Activated CD8-positive, alpha-beta memory T cell treated with anti-CD3 and anti-CD28 coated beads, Interleukin-2, amount 10 ng/mL, durations not matched to agents 7 days and 5 days (primary cell): ENCODE results near the gene ITFG1. TPM values are rescaled to one million over a fixed set of nuclear protein-coding genes. Genes with fewer than 3 reads are reported as not detected.
"Not testable (repeated sequence)": the region's sequence is repeated elsewhere in the genome, so short reads cannot be mapped to it uniquely, and the experiment has no call there.

ENCODE experiments used
- ATAC-seq: fragments of 150-1000 bp; cut with Tn5 transposase; one replicate; pipeline ENCODE4 v1.10.0; 2021; ENCODE audit warnings: moderate library complexity
- CTCF ChIA-PET: fragments of 350-600 bp; sonication (Branson Sonifier 250); formaldehyde crosslinking; loops from one replicate; lab custom pipeline; 2021; ENCODE audit warnings: antibody characterized with exemption; lab: Charles Lee
- DNase-seq: peaks from one replicate; pipeline ENCODE4 v3.0.0-alpha.2; 2020
- H3K27ac Mint-ChIP-seq: one replicate; pipeline ENCODE4 v1.8.0; 2021; ENCODE audit warnings: mild to moderate bottlenecking, mixed read lengths
- H3K27me3 Mint-ChIP-seq: one replicate; pipeline ENCODE4 v1.8.0; 2021; ENCODE audit warnings: mixed read lengths
- H3K36me3 Mint-ChIP-seq: one replicate; pipeline ENCODE4 v1.8.0; 2021; ENCODE audit warnings: mild to moderate bottlenecking, mixed read lengths
- H3K4me1 Mint-ChIP-seq: one replicate; pipeline ENCODE4 v1.8.0; 2021; ENCODE audit warnings: mixed read lengths
- H3K4me3 Mint-ChIP-seq: one replicate; pipeline ENCODE4 v1.8.0; 2021; ENCODE audit warnings: mild to moderate bottlenecking, moderate library complexity, mixed read lengths
- H3K9me3 Mint-ChIP-seq: one replicate; pipeline ENCODE4 v1.8.0; 2022; ENCODE audit warnings: low read depth, mixed read lengths
- total RNA-seq, 2 experiments: library from RNA; stranded (reverse); gene quantifications; one replicate each; pipeline ENCODE4 v1.2.3, GENCODE V29; 2021

Gene ITFG1
- total RNA-seq, 2 experiments from 2014 or later, result 22.1 to 25.4 TPM

DNA sequence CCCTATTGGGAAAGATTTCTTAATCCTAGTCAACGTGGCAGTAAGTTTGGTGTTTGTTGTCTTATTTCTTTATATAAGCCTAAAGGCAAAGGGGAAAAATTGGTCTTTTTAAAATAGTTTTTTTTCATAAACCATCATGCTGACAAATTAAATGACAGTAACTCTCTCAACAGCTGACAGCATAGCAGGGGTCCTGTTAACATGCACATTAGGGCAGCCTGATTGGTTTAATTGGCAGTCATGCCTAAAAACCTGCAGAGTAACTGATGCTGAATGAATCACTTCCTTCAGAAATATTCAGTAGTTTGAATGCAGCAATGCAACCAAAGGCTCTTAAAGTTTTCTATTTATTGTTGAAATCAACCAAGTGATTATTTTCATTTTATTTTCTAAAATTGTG is 85.4 kb downstream of the ITFG1 start:
- Mint-ChIP-seq H3K27me3 (no peaks in the 10 kb centered on the region), H3K4me3 (no peak overlapping the region), H3K27ac (no peak overlapping the region), H3K4me1 (peaks cover 8% of the 10 kb centered on the region), H3K9me3 (peaks cover 3% of the 10 kb centered on the region), H3K36me3 (peaks cover 27% of the 10 kb centered on the region)
- CTCF ChIA-PET, result no interaction called here
- DNase-seq (no peak), ATAC-seq (no peak)

DNA sequence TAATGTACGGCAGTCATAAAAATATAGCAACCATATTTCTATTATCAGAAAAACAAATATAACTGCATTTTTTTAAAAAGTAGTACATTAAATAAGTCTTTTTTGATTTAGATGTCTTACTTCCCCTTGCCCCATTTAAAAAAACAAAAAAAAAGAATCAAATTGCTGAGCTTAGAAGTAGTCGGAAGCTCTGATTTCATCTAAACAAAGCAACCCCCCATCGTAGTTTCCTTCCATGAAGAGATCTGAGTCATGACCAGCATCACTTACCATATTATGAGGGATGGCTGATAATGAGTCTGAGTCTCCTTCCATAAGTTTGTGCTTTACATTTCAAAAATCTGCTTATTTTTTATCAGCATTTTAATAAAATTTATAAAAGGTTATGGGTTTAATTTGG is 86.2 kb downstream of the ITFG1 start:
- DNase-seq (no peak), ATAC-seq (no peak)
- Mint-ChIP-seq H3K4me1 (peaks cover 8% of the 10 kb centered on the region), H3K9me3 (peaks cover 5% of the 10 kb centered on the region), H3K4me3 (no peak overlapping the region), H3K36me3 (peaks cover 29% of the 10 kb centered on the region), H3K27me3 (no peaks in the 10 kb centered on the region), H3K27ac (no peak overlapping the region)
- CTCF ChIA-PET, result no interaction called here

- Mint-ChIP-seq H3K27ac (no peak overlapping the region), H3K9me3 (peaks cover 5% of the 10 kb centered on the region), H3K4me1 (peaks cover 8% of the 10 kb centered on the region), H3K4me3 (no peak overlapping the region), H3K36me3 (peaks cover 29% of the 10 kb centered on the region), H3K27me3 (no peaks in the 10 kb centered on the region)
- ATAC-seq (no peak), DNase-seq (no peak)
- CTCF ChIA-PET, result no interaction called here
These were observed 89.4 kb downstream of the ITFG1 start for GRCh38 chr16:47371271-47372014.

GRCh38 chr16:47370536-47370935 is 90.3 kb downstream of the ITFG1 start:
- Mint-ChIP-seq H3K27me3 (no peaks in the 10 kb centered on the region), H3K4me3 (no peak overlapping the region), H3K9me3 (peaks cover 5% of the 10 kb centered on the region), H3K27ac (no peak overlapping the region), H3K4me1 (peaks cover 8% of the 10 kb centered on the region), H3K36me3 (peaks cover 31% of the 10 kb centered on the region)
- no peak for DNase-seq
- CTCF ChIA-PET, result no interaction called here
- ATAC-seq, result no peak

- Mint-ChIP-seq H3K4me1 (peaks cover 3% of the 10 kb centered on the region), H3K36me3 (peaks cover 13% of the 10 kb centered on the region), H3K4me3 (no peak overlapping the region), H3K27me3 (no peaks in the 10 kb centered on the region), H3K9me3 (peaks cover 5% of the 10 kb centered on the region), H3K27ac (no peak overlapping the region)
- ATAC-seq (no peak), DNase-seq (no peak)
- CTCF ChIA-PET, result no interaction called here
These were observed 94.6 kb downstream of the ITFG1 start for GRCh38 chr16:47366228-47366627.

GRCh38 chr16:47363761-47364160 is 97.1 kb downstream of the ITFG1 start:
- peaks cover 2% of the 10 kb centered on the region for H3K4me1 Mint-ChIP-seq
- no peak overlapping the region for H3K4me3 Mint-ChIP-seq
- H3K27ac Mint-ChIP-seq, result no peak overlapping the region
- ATAC-seq, result no peak
- CTCF ChIA-PET, result no interaction called here
- no peaks in the 10 kb centered on the region for H3K9me3 Mint-ChIP-seq
- no peaks in the 10 kb centered on the region for H3K27me3 Mint-ChIP-seq
- H3K36me3 Mint-ChIP-seq, result peaks cover 6% of the 10 kb centered on the region
- DNase-seq, result no peak

DNA sequence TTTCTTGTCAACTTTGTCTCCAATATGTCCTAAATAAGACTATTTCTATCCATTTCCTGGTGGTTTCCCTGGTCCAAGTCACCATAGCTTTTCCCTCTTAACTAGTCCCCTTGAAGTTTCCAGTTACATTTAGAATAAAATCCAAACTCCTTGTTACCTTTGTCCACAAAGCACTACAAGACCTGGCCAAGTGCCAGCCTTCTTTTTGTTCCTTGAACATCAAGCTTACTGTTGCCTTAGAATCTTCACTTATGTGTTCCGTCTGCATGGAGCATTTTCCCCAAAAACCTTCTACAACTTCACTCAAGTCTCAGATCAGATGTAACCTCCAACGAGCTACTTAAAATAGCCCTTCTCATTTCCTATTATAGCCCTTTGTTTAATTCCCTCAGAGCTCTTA is 101.4 kb downstream of the ITFG1 start:
- peaks cover 2% of the 10 kb centered on the region for H3K4me1 Mint-ChIP-seq

DNA sequence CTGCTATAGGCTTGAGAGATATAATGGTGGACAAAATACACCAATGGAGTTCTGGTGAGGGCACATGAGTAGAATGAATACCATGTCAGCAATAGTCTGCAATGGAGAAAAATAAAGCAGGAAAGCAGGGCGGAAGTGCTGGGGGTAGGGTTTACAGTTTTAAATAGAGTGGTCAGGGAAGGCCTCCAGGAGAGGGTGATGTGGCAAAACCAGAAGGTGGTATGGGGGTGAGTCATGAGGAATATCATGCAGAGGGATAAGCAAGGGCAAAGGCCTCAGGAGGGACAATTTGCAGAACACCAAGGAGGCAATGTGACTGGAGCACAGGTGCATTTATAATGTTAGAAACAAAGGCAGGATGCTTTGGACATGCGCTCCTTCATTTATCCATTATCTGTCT is 102.0 kb downstream of the ITFG1 start:
- no peak for ATAC-seq
- peaks cover 5% of the 10 kb centered on the region for H3K36me3 Mint-ChIP-seq
- H3K4me1 Mint-ChIP-seq, result peaks cover 2% of the 10 kb centered on the region
- CTCF ChIA-PET, result interaction anchor here (0.6 kb wide), 1 partner anchor 158 kb away, joined by 3 read pairs; no protein-coding TSS in a partner anchor
- no peak overlapping the region for H3K27ac Mint-ChIP-seq
- no peak overlapping the region for H3K4me3 Mint-ChIP-seq
- H3K27me3 Mint-ChIP-seq, result no peaks in the 10 kb centered on the region
- no peak for DNase-seq
- no peaks in the 10 kb centered on the region for H3K9me3 Mint-ChIP-seq

More for the DNA sequence above, 101.4 kb downstream of the ITFG1 start:
- Mint-ChIP-seq H3K9me3 (no peaks in the 10 kb centered on the region), H3K4me3 (no peak overlapping the region), H3K36me3 (peaks cover 6% of the 10 kb centered on the region), H3K27me3 (no peaks in the 10 kb centered on the region), H3K27ac (no peak overlapping the region)
- DNase-seq (no peak), ATAC-seq (no peak)
- CTCF ChIA-PET, result no interaction called here

- H3K4me1 Mint-ChIP-seq, DNase-seq, H3K27ac Mint-ChIP-seq, H3K4me3 Mint-ChIP-seq, H3K27me3 Mint-ChIP-seq, ATAC-seq, CTCF ChIA-PET: not testable (repeated sequence)
- Mint-ChIP-seq H3K9me3 (peaks cover 19% of the 10 kb centered on the region), H3K36me3 (peaks cover 35% of the 10 kb centered on the region)
These were observed 111.8 kb downstream of the ITFG1 start for GRCh38 chr16:47349029-47349428.

GRCh38 chr16:47347021-47347696 is 113.7 kb downstream of the ITFG1 start:
- peaks cover 19% of the 10 kb centered on the region for H3K9me3 Mint-ChIP-seq
- H3K4me1 Mint-ChIP-seq, CTCF ChIA-PET, ATAC-seq, DNase-seq, H3K4me3 Mint-ChIP-seq, H3K27me3 Mint-ChIP-seq, H3K27ac Mint-ChIP-seq: not testable (repeated sequence)
- peaks cover 27% of the 10 kb centered on the region for H3K36me3 Mint-ChIP-seq

DNA sequence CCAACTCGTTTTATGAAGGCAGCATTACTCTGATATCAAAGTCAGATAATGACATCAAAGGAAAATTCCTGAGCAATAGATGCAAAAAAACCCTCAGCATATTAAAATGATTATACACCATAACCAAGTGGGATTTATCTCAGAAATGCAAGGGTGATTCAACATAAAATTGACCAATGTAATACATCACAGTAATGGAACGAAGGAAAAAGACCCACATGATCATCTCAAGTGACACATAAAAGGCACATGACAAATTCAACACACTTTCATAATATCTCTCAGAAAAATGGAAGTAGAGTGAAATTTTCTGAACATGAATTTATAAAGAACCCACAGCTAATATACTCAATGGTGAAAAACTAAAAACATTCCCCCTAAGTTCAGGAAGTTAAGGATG is 118.8 kb downstream of the ITFG1 start:
- Mint-ChIP-seq H3K4me1 (no peaks in the 10 kb centered on the region), H3K9me3 (peaks cover 23% of the 10 kb centered on the region), H3K27ac (no peak overlapping the region), H3K27me3 (no peaks in the 10 kb centered on the region), H3K36me3 (peaks cover 39% of the 10 kb centered on the region), H3K4me3 (no peak overlapping the region)
- CTCF ChIA-PET, result no interaction called here
- no peak for ATAC-seq
- no peak for DNase-seq

DNA sequence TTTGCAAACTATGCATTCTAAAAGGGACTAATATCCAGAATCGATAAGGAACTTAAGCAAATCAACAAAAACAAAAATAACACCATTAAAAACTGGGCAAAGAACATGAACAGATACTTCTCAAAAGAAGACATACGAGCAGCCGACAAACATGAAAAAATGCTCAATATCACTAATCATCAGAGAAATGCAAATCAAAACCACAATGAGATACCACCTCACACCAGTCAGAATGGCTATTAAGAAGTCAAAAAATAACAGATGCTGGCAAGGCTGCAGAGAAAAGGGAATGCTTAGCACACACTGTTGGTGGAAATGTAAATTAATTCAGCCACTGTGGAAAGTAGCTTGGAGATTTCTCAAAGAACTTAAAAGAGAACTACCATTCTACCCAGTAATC is 130.3 kb downstream of the ITFG1 start:
- H3K9me3 Mint-ChIP-seq, H3K4me3 Mint-ChIP-seq, ATAC-seq, H3K27me3 Mint-ChIP-seq, DNase-seq, CTCF ChIA-PET, H3K4me1 Mint-ChIP-seq, H3K27ac Mint-ChIP-seq: not testable (repeated sequence)
- peaks cover 14% of the 10 kb centered on the region for H3K36me3 Mint-ChIP-seq

GRCh38 chr16:47324309-47324708 is 136.6 kb downstream of the ITFG1 start:
- H3K4me1 Mint-ChIP-seq, H3K4me3 Mint-ChIP-seq, H3K9me3 Mint-ChIP-seq, H3K27ac Mint-ChIP-seq, H3K36me3 Mint-ChIP-seq, ATAC-seq, DNase-seq, CTCF ChIA-PET, H3K27me3 Mint-ChIP-seq: not testable (repeated sequence)

DNA sequence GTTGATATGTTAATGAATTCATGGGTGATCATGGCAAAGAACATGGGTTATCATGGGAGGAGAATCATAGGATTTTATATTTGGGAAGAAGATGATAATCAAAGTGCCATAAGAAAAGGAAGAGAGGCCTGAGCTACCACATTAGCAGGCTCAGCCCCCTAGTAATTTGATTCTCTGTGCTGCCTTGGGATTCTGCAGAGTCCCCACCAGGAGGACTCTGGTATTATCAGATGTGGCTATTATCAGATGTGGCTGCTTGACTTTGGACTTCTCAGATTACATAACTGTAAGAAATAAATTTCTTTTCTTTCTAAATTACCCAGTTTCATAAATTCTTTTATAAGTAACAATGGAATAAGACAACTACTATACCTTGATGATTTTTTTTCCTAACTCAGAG is 137.6 kb downstream of the ITFG1 start:
- Mint-ChIP-seq H3K4me1 (no peaks in the 10 kb centered on the region), H3K36me3 (peaks cover 9% of the 10 kb centered on the region), H3K9me3 (peaks cover 3% of the 10 kb centered on the region), H3K4me3 (no peak overlapping the region), H3K27ac (no peak overlapping the region), H3K27me3 (no peaks in the 10 kb centered on the region)
- no peak for DNase-seq
- ATAC-seq, result no peak
- CTCF ChIA-PET, result no interaction called here
